ENCODE measurements around the gene OBSCN.

GRCh38 chr1:228342627-228343190 lies 134.9 kb downstream of the OBSCN start:
- TF ChIP-seq POLR2A (IDR thresholded peaks at IDR 0.05): no peak
- TF ChIP-seq CTCF (IDR thresholded peaks at IDR 0.05): no peak
